Glomerular endothelial cell (primary cell): ENCODE measurements around the gene AMELY. TPM values are rescaled to one million over a fixed set of nuclear protein-coding genes. Genes with fewer than 3 reads are reported as not detected.
"Not testable (repeated sequence)": the region's sequence is repeated elsewhere in the genome, so short reads cannot be mapped to it uniquely, and the experiment has no call there.

Source experiments
- DNase-seq: peaks from one replicate; pipeline ENCODE4 v3.0.0-alpha.2; 2011; ENCODE audit warnings: low read depth, low spot score; ENCODE audit errors: extremely low read depth
- total RNA-seq: library from RNA; depleted of rRNA; stranded (reverse); fragments of >200 nt; gene quantifications from 2 replicates; pipeline ENCODE4 v1.2.3, GENCODE V29; 2015

The AMELY gene
- not detected in 2 replicates for total RNA-seq

GRCh38 chrY:6911253-6911881 is at the start of gene AMELY:
Gene AMELY (minus strand): TSS chrY:6911752. CDS start chrY:6872608, 39,144 bp downstream.
- DNase-seq, result no peak

- DNase-seq, result no peak
Observed at GRCh38 chrY:6949947-6950346, 38.4 kb upstream of the AMELY start.

GRCh38 chrY:6948378-6948777 is 36.8 kb upstream of the AMELY start:
- DNase-seq, result no peak

- no peak for DNase-seq
Observed at GRCh38 chrY:6947695-6948094, 36.1 kb upstream of the AMELY start.

- DNase-seq, result no peak
Observed at GRCh38 chrY:6935497-6935896, 23.9 kb upstream of the AMELY start.

GRCh38 chrY:6931779-6932396 is 20.3 kb upstream of the AMELY start:
- no peak for DNase-seq

GRCh38 chrY:6929237-6929636 is 17.7 kb upstream of the AMELY start:
- no peak for DNase-seq

- DNase-seq, result no peak
Observed at GRCh38 chrY:6928265-6928664, 16.7 kb upstream of the AMELY start.

- no peak for DNase-seq
Observed at GRCh38 chrY:6921061-6921460, 9.5 kb upstream of the AMELY start.

GRCh38 chrY:6913362-6913761 is 1.8 kb upstream of the AMELY start:
- DNase-seq, result no peak

- DNase-seq, result no peak
Observed at GRCh38 chrY:6910372-6911252, 940 bp downstream of the AMELY start, which contains the start of gene TBL1Y. Gene TBL1Y (plus strand): TSS chrY:6910697. CDS start chrY:7025085, 114,388 bp downstream.

GRCh38 chrY:6909856-6910255 is 1.7 kb downstream of the AMELY start:
- DNase-seq, result no peak

- DNase-seq, result no peak
Observed at GRCh38 chrY:6909118-6909521, 2.4 kb downstream of the AMELY start.

- not testable (repeated sequence) for DNase-seq
Observed at GRCh38 chrY:6908021-6908420, 3.5 kb downstream of the AMELY start.

- no peak for DNase-seq
Observed at GRCh38 chrY:6907591-6907990, 4.0 kb downstream of the AMELY start.

- DNase-seq, result not testable (repeated sequence)
Observed at GRCh38 chrY:6902116-6902515, 9.4 kb downstream of the AMELY start.

- DNase-seq, result no peak
Observed at GRCh38 chrY:6895236-6895635, 16.3 kb downstream of the AMELY start.

- DNase-seq, result no peak
Observed at GRCh38 chrY:6894496-6894895, 17.1 kb downstream of the AMELY start.

GRCh38 chrY:6849384-6849783 is 62.2 kb downstream of the AMELY start:
- no peak for DNase-seq

GRCh38 chrY:6842650-6843049 is 68.9 kb downstream of the AMELY start:
- DNase-seq, result not testable (repeated sequence)
